Lower leg skin (tissue), 3 donors: Measurements from ENCODE around the gene AGBL1.

ENCODE experiments used
- POLR2A ChIP-seq, 2 donors: fragments of 450-650 bp; IDR thresholded peaks; one replicate each; pipeline ENCODE4 v1.6.1; 2016 to 2017; ENCODE audit warnings: antibody characterized with exemption in 2 of 2, mild to moderate bottlenecking in 1 of 2, moderate library complexity in 1 of 2
- TF ChIP-seq, protein P1 (sequence below), 3 donors: fragments of 450-650 bp; IDR thresholded peaks; one replicate each; pipeline ENCODE4 v1.5.1; 2016; ENCODE audit warnings: antibody characterized with exemption in 3 of 3, mild to moderate bottlenecking in 3 of 3, moderate library complexity in 2 of 3

DNA sequence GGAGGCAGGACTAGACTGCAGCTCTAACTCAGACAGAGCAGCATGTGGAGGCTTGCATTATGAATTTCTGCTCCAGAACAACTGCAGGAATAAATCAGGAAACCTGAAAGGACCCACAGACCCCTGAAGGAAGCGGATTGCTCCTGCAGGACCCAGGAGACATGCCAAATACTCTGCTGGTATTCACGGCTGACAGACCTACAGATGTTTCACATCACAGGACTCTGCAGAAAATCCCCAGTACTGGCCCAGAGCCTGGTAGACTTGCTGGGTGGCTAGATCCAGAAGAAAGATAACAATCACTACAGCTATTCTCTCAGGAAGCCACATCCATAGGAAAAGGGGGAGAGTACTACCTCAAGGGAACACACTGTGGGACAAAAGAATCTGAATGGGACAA is 942.1 kb downstream of the AGBL1 start:
- TF ChIP-seq, protein P1, sequence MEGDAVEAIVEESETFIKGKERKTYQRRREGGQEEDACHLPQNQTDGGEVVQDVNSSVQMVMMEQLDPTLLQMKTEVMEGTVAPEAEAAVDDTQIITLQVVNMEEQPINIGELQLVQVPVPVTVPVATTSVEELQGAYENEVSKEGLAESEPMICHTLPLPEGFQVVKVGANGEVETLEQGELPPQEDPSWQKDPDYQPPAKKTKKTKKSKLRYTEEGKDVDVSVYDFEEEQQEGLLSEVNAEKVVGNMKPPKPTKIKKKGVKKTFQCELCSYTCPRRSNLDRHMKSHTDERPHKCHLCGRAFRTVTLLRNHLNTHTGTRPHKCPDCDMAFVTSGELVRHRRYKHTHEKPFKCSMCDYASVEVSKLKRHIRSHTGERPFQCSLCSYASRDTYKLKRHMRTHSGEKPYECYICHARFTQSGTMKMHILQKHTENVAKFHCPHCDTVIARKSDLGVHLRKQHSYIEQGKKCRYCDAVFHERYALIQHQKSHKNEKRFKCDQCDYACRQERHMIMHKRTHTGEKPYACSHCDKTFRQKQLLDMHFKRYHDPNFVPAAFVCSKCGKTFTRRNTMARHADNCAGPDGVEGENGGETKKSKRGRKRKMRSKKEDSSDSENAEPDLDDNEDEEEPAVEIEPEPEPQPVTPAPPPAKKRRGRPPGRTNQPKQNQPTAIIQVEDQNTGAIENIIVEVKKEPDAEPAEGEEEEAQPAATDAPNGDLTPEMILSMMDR (IDR thresholded peaks at IDR 0.05) = no peak
- no peak for TF ChIP-seq POLR2A (IDR thresholded peaks at IDR 0.05)
